HG02623 (cell line): ENCODE results near the gene ARID3B.
A peak's percentile ranks its signal among the peaks of the same experiment; 100 is the strongest.
"Not testable (repeated sequence)": the region's sequence is repeated elsewhere in the genome, so short reads cannot be mapped to it uniquely, and the experiment has no call there.

Experiments used
- ATAC-seq: cut with Tn5 transposase; IDR thresholded peaks from one replicate; pipeline ENCODE4 v1.9.1; 2021; ENCODE audit warnings: moderate library complexity; ENCODE audit not compliant: unreplicated experiment

The ARID3B gene

GRCh38 chr15:74535388-74536084, 5.5 kb upstream of the ARID3B start:
- no peak for ATAC-seq

- ATAC-seq: no peak
These were observed 3.3 kb upstream of the ARID3B start for GRCh38 chr15:74537736-74538135.

GRCh38 chr15:74539521-74539920, 1.5 kb upstream of the ARID3B start:
- not testable (repeated sequence) for ATAC-seq

GRCh38 chr15:74540161-74540760, 759 bp upstream of the ARID3B start:
- no peak for ATAC-seq

- no peak for ATAC-seq
These were observed 610 bp downstream of the ARID3B start for GRCh38 chr15:74541494-74542165.

GRCh38 chr15:74542166-74543042, 1.4 kb downstream of the ARID3B start:
- ATAC-seq: no peak

GRCh38 chr15:74543043-74543422, 2.0 kb downstream of the ARID3B start:
- no peak for ATAC-seq

- ATAC-seq: no peak
These were observed 2.6 kb downstream of the ARID3B start for GRCh38 chr15:74543583-74543982.

DNA sequence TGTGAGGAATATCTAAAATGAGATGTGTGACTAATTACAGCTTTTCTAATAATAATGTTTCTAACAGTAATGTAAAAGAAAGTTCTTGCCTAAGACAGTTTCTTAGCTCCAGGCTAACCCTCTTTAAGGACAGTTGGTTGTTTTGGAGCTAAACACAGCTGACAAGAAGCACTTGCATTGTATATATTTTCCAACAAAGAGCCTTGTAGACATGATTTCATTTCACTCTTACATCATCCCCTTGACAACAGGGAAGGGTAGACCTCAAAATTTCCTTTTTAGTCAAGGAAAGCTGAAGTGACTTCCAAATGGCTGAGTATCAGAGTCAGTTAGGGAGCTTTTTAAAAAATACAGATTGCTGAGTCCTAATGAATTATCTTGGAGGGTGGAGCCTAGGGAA, 4.1 kb downstream of the ARID3B start:
- no peak for ATAC-seq

DNA sequence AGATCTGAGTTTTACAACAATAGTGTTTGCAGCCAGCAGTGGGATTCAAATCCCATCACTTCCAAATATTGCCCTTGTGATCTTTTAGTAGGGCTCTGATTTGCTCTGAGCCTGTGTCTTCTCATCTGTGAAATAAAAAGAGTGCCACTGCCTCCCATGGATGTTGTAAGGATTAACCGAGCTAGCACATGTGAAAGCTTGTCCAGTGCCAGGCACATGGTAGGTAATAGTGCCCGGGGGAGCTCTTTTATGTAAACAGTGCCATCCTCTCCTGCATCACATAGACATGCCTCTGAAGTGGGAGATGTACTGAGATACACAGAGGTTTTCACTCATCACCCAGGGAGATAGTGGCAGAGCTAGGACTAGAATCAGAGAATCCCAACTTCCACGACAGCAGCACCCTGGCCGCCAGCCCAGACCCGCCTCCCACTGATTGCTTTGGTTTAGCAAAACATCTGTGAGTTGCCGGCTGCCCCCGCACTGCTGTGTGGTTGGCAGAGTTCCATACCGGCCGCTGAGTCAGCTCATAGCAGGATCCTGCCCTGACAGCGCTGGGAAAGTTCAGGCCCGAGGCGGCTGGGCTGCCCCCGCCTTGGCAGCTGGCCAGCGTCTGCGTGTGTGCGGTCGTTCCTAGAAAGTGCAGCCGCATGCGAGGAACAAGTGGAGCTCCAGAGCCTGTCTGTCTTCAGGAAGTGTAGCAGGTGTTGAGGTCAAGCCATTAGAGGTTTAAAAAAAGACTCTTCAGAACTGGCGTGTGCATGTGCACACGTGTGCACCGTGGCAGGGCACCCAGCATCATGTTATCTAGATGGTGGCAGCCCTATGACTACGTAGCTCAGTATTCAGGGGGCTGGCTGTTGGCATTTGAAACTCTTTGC, 5.0 kb downstream of the ARID3B start:
- peak; percentile 53 for ATAC-seq

- ATAC-seq: no peak
These were observed 6.6 kb downstream of the ARID3B start for GRCh38 chr15:74547616-74548015.

DNA sequence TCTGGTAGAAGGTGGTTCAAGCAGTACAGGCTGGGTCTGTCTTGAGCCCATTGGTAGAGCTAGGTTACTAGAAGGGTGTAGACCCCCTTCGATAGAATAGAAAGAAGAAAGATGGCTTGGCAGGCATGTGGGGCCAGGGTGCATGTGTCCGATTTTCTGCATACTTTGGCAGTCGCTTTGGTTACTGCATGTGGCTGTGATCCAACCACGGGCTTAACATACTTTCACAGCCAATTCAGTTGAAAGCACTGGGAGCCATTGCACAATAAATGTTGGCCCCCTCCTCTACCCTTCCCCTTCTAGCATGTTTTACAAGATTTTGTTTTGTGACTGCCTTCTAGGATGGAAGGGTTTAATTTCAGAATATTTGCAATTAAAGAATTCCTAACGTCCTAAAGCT, 7.2 kb downstream of the ARID3B start:
- no peak for ATAC-seq

GRCh38 chr15:74549816-74550215, 8.8 kb downstream of the ARID3B start:
- no peak for ATAC-seq

GRCh38 chr15:74551714-74552113, 10.7 kb downstream of the ARID3B start:
- ATAC-seq: no peak

- ATAC-seq: no peak
These were observed 11.9 kb downstream of the ARID3B start for GRCh38 chr15:74552773-74553441.

GRCh38 chr15:74555192-74555591, 14.2 kb downstream of the ARID3B start:
- ATAC-seq: no peak

DNA sequence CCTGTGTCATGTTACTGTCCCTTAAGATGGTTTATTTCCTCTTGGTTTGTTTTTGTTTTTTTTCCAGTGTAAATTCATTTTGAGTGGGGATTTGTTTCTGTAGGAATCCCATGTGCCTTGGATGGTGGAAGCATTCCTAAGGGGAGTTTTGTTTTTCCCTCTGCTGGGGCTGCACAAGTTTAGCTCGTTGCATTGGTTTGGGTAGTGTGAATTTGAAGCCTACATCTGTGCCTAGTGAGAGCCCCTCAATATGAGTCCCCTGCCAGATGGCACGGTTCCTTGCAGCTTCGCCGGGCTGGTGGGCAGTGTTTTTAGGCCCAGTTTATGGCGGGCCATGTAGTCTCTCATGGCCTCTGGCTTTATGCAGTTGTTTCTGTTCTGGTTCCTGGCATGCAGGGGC, 17.7 kb downstream of the ARID3B start:
- no peak for ATAC-seq

DNA sequence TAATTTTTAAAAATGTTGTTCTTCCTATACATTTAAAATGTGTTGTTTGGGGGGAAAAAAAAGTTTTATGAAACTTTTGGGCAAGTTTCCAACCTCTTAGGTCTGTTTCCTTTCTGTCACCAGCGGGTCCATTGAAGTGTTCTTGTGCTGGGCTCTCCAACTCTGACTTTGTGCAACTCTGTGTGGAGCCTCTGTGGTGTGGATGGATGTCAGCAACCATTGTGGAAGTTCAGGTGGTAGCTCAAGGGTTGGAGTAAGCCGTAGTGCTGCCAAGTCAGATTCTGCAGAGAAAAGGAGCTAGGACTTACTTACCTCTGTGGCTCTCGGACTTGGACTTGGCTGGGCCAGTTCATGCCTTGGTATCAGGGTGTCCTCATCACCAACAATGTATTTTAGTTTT, 22.4 kb downstream of the ARID3B start:
- ATAC-seq: no peak

DNA sequence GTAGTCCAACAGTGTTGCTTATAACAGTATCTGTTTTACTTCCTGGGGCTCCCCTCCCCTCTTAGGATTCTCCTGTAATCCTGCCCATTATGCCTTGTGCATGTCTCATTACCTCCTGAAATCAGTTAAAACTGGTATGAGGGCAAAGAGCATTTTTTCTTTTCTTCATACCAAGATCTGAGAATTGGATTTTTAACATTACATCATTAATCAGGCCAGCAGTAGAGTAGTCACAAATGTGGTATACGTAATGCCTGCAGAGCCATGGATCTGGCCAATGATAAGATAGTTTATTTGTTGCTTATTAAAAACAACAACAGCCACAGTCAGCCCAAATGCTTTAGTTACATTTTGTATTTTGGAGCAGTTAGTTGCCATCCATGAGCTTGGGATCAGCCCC, 23.2 kb downstream of the ARID3B start:
- ATAC-seq: no peak
